Hematopoietic multipotent progenitor cell treated with erythropoietin and hydrocortisone succinate and interleukin-3 and kit ligand, for 15 days (in vitro differentiated cells): ENCODE results near the gene EFCAB8.

Experiments
- DNase-seq: peaks from one replicate; pipeline ENCODE4 v3.0.0-alpha.2; 2015; ENCODE audit warnings: low spot score

EFCAB8 gene

GRCh38 chr20:32858701-32859372, at the start of gene EFCAB8:
TSS of gene EFCAB8 (plus strand) at chr20:32858923. CDS start at chr20:32863793, 4,870 bp downstream.
- DNase-seq: no peak

DNA sequence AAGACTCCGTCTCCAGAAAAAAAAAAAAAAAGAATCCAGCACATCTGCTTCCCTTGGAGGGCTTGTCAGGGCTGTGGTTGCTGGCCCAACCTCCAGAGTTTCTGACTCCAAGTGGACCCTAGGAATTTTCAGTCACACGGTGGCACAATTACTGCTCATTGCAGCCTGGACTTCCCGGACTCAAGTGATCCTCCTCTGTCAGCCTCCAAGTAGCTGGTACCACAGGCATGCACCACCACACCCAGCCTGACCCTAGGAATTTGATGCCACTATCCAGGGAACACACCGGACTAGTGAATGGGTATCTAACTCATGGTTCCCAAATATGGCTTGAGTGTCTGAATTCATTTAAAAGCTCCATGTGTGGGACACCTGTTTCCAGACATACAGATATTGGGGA, 48.8 kb upstream of the EFCAB8 start:
- DNase-seq: no peak

DNA sequence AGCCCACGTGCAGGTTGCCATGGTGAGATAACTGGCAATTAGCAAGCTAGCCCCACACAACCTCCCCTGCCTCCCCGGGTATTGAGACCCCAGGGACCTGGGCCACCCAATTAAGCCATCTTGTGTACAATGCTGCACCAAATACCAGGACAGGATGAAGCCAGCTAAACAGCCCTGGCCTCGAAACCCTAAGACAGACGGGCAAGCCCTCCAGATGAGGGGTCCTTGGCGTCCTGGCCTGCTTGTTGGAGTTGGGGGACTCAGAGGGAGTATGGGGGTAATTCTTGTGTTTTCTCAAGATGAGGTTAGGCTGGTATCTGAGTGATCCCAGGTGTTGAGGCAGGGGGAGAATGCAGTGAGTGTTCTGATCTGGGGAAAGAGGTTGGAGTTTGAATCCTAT, 47.8 kb upstream of the EFCAB8 start:
- no peak for DNase-seq

DNA sequence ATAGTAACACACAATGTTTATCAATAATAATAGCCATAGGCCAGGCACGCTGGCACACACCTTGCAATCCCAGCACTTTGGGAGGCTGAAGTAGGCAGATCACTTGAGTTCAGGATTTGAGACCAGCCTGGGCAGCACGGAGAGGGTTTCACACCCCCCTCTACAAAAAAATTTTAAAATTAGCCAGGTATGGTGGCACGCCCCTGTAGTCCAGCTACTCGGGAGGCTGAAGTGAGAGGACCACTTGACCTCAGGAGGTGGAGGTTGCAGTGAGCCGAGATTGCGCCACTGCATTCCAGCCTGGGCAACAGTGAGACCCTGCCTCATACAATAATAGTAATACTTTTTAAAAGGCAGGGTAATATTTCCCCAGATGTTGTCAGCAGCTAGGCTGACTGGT, 46.8 kb upstream of the EFCAB8 start:
- no peak for DNase-seq

GRCh38 chr20:32819992-32820697, 38.6 kb upstream of the EFCAB8 start:
- no peak for DNase-seq

DNA sequence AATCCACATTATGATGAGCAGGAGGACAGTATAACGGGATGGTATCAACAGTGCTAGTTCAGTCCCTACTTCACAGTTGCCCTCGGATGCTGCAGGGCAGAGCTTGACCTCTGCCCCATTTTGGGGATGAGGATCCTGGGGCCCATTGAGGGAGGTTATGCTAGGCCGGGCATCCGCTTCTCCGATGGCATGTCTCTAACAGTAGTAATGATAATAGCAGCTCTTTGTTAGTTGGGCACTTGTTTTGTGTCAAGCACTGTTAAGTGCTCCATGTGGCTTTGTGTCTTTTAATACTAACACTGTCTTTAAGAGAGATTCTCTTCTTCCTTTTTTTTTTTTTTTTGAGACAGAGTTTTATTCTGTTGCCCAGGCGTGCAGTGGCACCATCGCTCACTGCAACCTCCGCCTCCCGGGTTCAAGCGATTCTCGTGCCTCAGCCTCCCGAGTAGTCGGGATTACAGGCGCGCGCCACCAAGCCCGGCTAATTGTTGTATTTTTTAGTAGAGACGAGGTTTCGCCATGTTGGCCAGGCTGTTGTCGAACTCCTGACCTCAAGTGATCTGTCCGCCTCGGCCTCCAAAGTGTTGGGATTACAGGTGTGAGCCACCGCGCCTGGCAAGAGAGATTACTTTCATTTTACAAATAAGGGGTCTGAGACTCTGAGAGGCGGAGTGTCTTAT, 37.9 kb upstream of the EFCAB8 start:
- no peak for DNase-seq

DNA sequence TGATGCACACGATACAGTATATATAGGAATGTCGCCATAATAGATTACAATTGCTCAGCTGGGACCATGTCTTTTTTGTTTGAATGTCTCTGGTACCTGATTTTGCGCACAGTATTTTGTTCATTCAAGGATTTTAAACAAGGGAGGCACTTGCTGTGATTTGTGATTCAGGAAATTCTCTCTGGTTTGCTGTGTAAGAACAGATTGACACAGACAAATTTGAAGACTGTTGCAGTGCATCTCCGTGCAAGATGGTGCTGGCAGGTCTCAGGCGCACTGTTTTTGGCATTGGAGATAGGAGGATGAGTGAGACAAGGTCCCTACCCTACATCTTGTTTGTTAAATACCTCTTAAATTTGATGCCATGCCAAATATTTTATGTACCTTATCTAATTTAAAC, 36.5 kb upstream of the EFCAB8 start:
- DNase-seq: no peak

- no peak for DNase-seq
Measured at GRCh38 chr20:32823078-32823477, 35.6 kb upstream of the EFCAB8 start.

DNA sequence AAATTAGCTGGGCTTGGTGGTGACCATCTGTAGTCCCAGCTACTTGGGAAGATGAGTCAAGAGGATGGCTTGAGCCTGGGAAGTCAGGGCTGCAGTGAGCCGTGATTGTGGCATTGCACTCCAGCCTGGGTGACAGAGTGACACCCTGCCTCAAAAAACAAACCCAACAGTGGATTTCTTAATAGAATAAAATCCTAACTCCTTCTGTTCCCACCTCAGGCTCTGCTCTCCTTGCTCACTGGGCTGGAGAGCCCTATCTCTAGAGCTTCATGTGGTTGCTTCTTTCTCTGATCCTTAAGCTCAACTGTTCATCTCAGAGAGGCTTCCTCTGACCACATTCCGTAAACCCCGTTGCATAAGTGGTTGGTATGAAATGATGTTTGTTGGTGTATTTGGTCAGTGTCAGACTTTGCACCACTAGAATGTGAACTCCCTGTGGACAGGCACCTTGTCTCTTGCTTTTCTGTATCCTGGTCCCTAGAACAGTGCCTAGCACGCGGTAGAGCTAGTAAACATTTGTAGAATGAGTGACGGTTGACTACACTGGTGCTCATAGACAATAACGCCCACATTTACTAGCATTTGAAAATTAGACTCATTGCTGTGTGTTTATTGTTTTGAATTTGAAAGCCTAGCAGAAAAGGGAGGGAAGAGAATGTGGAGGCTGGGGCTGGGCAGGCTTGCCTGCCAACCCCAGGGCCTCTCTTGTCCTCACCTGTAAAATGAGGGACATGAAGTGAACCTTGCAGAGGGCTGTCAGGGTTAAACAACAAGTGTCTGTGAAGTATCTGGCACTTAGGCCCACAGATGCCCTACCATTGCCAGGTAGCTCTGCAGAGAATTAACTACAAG, 34.8 kb upstream of the EFCAB8 start:
- no peak for DNase-seq

- no peak for DNase-seq
Measured at GRCh38 chr20:32828029-32828680, 30.6 kb upstream of the EFCAB8 start.

DNA sequence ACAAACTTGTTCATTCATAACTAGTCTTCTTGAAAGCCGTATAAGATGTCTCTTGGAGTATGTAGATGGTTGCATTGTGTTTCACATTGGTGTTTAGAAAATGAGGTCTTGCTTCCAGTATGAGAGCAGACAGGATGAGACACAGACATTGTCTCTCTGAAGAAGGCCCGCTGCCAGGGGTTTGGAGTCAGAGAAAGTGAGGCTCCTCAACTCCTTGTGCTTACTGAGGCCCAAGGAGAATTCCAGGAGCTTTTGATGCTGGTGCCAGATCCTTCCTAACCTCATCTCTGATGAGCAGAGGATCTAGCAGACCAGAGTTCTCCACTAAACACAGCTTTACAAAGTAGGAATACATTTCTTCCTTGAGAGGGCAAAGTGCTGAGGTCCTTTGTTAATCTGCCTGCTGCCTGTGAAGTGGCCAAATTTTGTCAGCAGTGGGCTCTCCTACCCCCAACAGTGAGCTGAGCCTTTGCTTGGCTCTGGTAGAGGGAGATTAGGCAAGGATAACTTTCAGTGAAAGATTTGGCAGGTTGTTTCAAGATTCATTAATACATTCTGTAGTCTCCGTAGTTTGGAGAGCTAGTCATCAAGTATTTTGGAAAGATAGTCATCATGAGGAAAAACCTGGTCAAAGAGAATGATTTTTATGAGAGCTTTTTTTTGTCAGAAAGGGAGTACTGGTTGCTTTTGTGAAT, 29.3 kb upstream of the EFCAB8 start:
- DNase-seq: no peak

- no peak for DNase-seq
Measured at GRCh38 chr20:32830437-32830836, 28.3 kb upstream of the EFCAB8 start.

GRCh38 chr20:32831982-32832381, 26.7 kb upstream of the EFCAB8 start:
- DNase-seq: no peak

DNA sequence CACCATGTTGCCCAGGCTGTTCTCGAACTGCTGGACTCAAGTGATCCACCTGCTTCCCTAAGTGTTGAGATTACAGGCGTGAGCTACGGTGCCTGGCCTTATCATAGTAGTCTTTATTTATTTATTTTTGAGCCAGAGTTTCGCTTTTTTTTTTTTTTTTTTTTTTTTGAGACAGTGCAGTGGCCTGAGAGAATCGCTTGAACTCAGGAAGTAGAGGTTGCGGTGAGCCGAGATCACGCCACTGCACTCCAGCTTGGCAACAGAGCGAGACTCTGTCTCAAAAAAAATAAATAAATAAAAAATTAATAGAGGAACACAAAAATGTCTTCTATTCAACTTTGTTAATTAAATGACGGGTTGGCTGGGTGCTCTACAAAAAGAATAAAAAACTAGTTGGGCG, 26.1 kb upstream of the EFCAB8 start:
- DNase-seq: no peak

- DNase-seq: no peak
Measured at GRCh38 chr20:32834972-32835371, 23.8 kb upstream of the EFCAB8 start.

- no peak for DNase-seq
Measured at GRCh38 chr20:32837157-32837556, 21.6 kb upstream of the EFCAB8 start.

DNA sequence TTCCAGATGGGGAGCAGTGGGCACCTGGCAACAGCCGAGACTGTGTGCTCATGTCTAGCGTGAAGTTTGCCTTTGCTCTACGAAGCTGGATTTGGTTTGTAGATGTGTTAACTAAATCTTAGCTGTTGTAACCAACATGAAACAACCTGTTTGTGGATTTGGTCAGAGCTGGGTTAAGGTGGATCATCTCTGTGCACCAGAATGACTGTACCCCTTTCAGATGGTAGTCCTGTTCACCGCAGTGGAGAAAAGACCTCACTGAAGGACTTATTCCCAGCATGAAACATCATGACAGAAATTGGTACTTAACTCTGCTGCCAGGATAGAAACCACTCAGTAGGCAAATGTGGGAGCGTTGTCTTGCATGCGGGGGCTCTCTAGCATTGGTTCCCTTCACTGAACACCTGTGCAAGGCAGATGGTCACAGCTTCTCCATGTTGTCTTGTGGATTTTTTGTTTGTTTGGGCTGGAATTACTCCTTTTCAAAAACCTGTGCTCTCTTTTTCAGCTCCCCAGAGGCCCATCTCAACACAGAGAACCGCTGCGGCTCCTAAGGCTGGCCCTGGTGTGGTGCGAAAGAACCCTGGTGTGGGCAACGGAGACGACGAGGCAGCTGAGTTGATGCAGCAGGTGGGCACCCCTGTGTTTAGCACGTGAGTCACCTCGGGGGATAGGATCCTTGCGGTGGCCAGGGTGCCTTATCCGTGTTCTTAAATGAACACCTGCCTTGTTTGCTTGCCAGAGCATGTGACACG, 19.3 kb upstream of the EFCAB8 start:
- DNase-seq: no peak

GRCh38 chr20:32839982-32840285, 18.8 kb upstream of the EFCAB8 start:
- no peak for DNase-seq

DNA sequence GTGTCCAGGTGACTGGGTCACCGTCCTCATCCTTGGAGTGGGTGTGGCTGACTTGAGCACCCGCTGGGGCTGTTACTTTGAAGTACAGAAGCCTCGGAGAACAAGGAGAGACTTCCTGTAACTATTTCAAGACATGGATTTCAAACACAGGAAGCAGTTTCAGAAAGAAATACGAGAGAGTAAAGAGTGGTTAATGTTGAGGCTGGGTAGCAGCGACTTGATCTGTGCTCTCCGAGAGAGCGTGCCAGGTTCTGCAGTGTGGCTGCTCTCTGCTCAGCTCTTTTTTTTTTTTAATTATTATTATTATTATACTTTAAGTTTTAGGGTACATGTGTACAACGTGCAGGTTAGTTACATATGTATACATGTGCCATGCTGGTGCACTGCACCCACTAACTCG, 17.5 kb upstream of the EFCAB8 start:
- no peak for DNase-seq

DNA sequence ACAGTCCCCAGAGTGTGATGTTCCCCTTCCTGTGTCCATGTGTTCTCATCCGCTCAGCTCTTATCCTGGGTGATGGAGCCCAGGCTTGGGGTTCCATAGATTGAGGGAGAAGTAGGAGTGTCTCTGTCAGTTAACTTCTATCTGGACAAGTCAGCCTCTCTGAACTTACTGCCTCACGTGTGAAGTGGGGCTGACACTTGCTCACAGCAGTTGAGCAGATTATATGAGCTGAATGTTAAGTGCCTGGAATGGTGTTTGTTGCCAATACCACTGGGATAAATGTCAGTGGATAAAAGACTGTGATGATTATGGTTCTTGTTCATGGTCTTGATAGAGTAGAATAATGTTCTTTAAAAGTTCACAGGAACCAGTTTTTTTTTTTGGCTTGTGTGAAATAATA, 17.1 kb upstream of the EFCAB8 start:
- no peak for DNase-seq
